Skin epidermis (tissue), 12 donors: Measurements from ENCODE around the gene ETFA.

ENCODE experiments used
- H3K27ac ChIP-seq, 21 experiments: fragments of 200-600 bp; sonication (generic) in 11 of 21; one replicate each; pipeline ENCODE4 v1.5.0; 2020; ENCODE audit warnings: mild to moderate bottlenecking in 3 of 21, inconsistent platforms in 2 of 21, moderate library complexity in 2 of 21
- H3K4me3 ChIP-seq, 7 experiments: fragments of 200-600 bp; sonication (generic) in 2 of 7; one replicate each; pipeline ENCODE4 v1.5.0; 2020; ENCODE audit warnings: inconsistent platforms in 2 of 7, mild to moderate bottlenecking in 2 of 7, moderate library complexity in 1 of 7

Gene ETFA

GRCh38 chr15:76184650-76185035, 126.6 kb downstream of the ETFA start:
- Histone ChIP-seq H3K27ac (no peak overlapping the region), H3K4me3 (no peak overlapping the region)

GRCh38 chr15:76183930-76184649, 127.2 kb downstream of the ETFA start:
- Histone ChIP-seq H3K4me3 (no peak overlapping the region), H3K27ac (no peak overlapping the region)

DNA sequence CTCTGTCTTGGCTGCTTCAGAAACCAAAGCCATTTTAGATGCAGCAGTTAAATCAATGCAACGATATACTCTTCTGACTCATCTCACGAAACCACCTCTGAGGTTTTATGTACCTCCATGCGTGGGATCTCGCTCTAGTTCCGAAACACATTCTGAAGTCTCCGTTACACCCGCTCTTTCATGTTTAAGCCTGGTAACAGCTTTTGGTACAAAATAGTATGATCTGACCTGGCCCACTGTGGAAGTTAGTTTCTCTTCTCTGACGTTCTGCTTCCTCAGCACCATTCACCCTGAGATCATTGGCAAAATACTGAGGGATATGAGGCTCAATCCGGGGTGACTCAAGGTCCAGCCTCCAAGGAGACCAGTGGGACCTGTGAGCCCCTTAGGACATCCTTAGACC, 129.6 kb downstream of the ETFA start:
- H3K27ac ChIP-seq = peak overlapping the region in 8 of 21 experiments; percentile 3 to 58 (median 38)
- H3K4me3 ChIP-seq = no peak overlapping the region

GRCh38 chr15:76180321-76180720, 130.9 kb downstream of the ETFA start:
- Histone ChIP-seq H3K4me3 (no peak overlapping the region), H3K27ac (no peak overlapping the region)

DNA sequence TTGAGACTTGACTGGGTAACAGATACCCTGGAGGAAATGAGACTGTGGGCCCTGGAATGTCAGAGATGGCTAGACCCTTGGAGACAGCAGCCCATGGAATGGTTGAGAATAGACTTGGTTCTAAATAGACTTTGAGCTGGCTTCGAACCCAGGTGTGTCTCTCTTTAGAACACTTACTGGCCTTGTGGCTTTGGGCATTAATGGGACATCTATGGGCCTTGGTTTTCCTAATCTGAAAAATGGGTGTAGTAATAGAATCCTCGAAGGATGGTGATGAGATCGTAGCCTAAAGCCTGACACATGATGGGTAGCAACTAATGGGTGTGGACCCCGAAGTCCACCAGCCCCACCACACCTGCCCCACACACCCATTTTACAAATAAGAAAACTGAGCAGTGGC, 132.2 kb downstream of the ETFA start:
- H3K27ac ChIP-seq = peak overlapping the region in 5 of 21 experiments; percentile 53 to 80 (median 69)

GRCh38 chr15:76178296-76179000, 132.8 kb downstream of the ETFA start:
- Histone ChIP-seq H3K4me3 (no peak overlapping the region), H3K27ac (peak overlapping the region in 10 of 21 experiments; percentile 25 to 80 (median 58))

More for the DNA sequence above, 132.2 kb downstream of the ETFA start:
- no peak overlapping the region for H3K4me3 ChIP-seq

GRCh38 chr15:76177491-76178040, 133.7 kb downstream of the ETFA start:
- Histone ChIP-seq H3K4me3 (no peak overlapping the region), H3K27ac (peak overlapping the region in 11 of 21 experiments; percentile 16 to 80 (median 53))

GRCh38 chr15:76176487-76177085, 134.7 kb downstream of the ETFA start:
- H3K27ac ChIP-seq = peak overlapping the region in 7 of 21 experiments; percentile 35 to 80 (median 42)
- no peak overlapping the region for H3K4me3 ChIP-seq

DNA sequence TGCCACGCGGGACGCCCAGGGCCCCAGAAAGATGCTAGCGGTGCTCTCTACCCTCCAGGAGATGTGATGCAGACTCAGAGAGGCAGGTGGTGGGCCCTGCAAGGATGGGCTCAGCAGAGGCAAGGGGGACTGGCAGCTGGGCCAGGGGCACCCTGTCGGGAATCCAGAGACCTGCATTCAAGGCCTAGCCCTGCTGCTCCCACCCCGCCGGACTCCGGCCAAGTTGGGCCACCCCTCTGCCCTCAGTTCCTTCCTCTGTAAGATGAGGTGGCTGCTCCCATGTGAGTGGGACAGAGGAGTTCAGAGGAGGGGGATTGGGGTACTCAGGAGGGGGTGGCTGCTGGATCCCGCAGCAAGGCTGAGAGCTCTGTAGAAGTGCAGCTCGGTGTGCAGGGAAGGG, 135.2 kb downstream of the ETFA start:
- Histone ChIP-seq H3K4me3 (no peak overlapping the region), H3K27ac (peak overlapping the region in 4 of 21 experiments; percentile 39 to 80 (median 44))

GRCh38 chr15:76175442-76175841, 135.8 kb downstream of the ETFA start:
- H3K27ac ChIP-seq = peak overlapping the region in 2 of 21 experiments; percentile 8 to 26
- no peak overlapping the region for H3K4me3 ChIP-seq

GRCh38 chr15:76174654-76175053, 136.6 kb downstream of the ETFA start:
- H3K27ac ChIP-seq = no peak overlapping the region

DNA sequence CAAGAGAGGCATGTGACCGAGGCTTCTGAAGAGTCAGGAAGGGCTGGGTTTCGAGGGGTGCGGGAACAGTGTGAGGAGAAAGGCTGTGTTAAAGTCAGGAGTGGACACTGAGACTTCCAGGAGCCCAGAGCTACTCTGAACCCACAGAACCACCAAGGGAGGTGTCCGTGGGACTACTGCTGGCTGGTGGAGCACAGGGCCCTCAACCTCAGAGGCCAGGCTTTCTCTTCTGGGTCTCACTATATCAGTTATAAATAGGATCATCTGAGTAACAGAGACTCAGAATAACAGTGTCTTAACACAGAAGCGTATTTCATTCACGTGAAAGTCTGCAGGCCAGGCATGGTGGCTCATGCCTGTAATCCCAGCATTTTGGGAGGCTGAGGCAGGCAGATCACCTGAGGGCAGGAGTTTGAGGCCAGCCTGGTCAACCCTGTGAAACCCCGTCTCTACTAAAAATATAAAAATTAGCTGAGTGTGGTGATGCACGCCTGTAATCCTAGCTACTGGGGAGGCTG, 137.9 kb downstream of the ETFA start:
- H3K4me3 ChIP-seq = no peak overlapping the region
- H3K27ac ChIP-seq = peak overlapping the region in 2 of 21 experiments; percentile 6 to 21

More at GRCh38 chr15:76174654-76175053, 136.6 kb downstream of the ETFA start:
- no peak overlapping the region for H3K4me3 ChIP-seq

- no peak overlapping the region for H3K4me3 ChIP-seq
- peak overlapping the region in 4 of 21 experiments; percentile 6 to 83 (median 22) for H3K27ac ChIP-seq
Observed at GRCh38 chr15:76172782-76173181, 138.5 kb downstream of the ETFA start.

- Histone ChIP-seq H3K4me3 (no peak overlapping the region), H3K27ac (peak overlapping the region in 15 of 21 experiments; percentile 17 to 88 (median 71))
Observed at GRCh38 chr15:76169911-76170800, 141.1 kb downstream of the ETFA start.

DNA sequence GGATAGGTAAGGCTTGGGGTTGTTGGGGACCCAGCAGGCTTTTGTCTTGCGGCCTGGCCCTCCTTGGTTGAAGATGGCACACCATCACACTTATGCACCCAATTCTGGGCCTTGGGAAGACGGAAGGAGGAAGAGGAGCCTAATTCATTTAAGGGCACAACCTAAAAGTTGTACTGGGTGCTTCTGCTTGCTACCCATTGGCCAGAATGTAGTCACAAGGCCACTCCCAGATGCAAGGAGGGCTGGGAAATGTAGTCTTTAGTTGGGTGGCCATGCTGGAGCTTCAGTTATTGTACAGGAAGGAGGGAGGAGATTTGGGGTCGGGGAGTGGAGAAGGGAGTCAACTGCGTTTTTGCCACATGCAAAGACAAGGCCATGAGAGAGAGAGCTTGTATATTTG, 142.3 kb downstream of the ETFA start:
- Histone ChIP-seq H3K27ac (peak overlapping the region in 8 of 21 experiments; percentile 50 to 77 (median 70)), H3K4me3 (no peak overlapping the region)

DNA sequence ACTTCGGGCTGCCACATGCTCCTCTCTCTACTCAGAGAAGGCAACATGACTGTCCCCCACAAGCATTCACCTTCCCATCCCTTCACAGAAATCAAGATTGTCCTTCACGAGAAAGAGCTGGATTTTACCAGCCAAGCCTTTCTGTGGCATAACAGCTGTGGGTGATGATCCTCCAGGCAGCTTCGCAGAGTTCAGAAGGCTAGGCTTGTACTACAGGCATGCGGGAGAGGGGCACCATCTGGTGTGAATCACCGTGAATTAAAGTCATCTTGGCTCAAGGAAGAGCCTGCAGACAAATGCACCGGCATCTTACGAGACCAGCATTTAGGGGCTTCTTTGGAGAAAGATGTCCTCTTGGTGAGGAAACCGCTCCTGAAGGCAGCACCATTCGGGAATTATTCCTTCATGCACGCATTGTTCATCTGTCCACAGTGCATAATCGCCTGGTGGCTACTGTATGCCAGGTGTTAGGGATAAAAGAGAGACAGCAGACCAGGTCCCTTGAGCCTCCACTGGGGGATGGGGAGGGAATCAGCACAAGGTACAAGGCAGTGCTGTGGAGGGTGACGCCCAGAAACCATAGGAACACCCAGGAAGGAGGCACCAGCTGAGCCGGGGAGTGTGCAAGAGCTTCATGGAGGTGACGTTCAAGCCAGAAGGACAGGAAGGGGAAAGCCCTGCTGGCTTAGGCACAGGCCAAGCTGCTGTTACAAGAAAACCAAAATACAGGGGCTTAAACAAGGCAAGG, 142.9 kb downstream of the ETFA start:
- peak overlapping the region in 3 of 21 experiments; percentile 50 to 76 (median 75) for H3K27ac ChIP-seq
- H3K4me3 ChIP-seq = no peak overlapping the region

DNA sequence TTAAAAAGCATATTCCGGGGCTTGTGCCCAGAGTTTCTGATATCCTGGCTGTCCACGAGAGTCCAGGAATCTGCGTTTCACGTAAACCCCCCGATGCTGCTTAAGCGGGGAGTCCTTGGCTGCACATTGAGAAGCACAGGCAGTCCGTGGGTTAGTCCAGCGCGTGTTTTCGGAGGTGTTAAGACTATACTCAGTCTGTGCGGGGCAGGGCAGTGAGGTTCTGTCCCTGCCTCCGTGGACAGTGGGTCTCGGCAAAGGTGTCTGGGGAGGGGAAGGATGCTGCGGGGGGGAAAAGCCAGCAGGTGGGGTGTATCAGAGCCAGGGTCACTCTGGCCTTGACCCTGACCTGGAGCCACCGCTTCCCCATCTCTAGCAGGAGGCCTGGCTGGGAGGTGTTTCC, 145.3 kb downstream of the ETFA start:
- H3K27ac ChIP-seq = no peak overlapping the region
- no peak overlapping the region for H3K4me3 ChIP-seq
